HEK293 (cell line): ENCODE measurements around the gene SLC8A1.

ENCODE experiments used
- CTCF ChIP-seq: fragments of 450-650 bp; formaldehyde crosslinking; IDR thresholded peaks from 2 replicates; pipeline ENCODE4 v1.5.1; 2016; ENCODE audit warnings: missing biosample characterization, missing genetic modification characterization
- WT1 ChIP-seq: fragments of 450-650 bp; formaldehyde crosslinking; IDR thresholded peaks from 2 replicates; pipeline ENCODE4 v1.5.1; 2016; ENCODE audit warnings: missing biosample characterization, missing genetic modification characterization
- ZNF121 ChIP-seq: fragments of 450-650 bp; formaldehyde crosslinking; IDR thresholded peaks from 2 replicates; pipeline ENCODE4 v1.5.1; 2016; ENCODE audit warnings: missing biosample characterization, missing genetic modification characterization
- ZNF146 ChIP-seq: fragments of 450-650 bp; formaldehyde crosslinking; IDR thresholded peaks from 2 replicates; pipeline ENCODE4 v1.5.1; 2016; ENCODE audit warnings: missing biosample characterization, missing genetic modification characterization
- ZNF184 ChIP-seq: fragments of 450-650 bp; IDR thresholded peaks from 2 replicates; pipeline ENCODE4 v1.5.1; 2018; ENCODE audit warnings: missing biosample characterization, mild to moderate bottlenecking, missing genetic modification characterization
- ZNF621 ChIP-seq: fragments of 450-650 bp; formaldehyde crosslinking; IDR thresholded peaks from 2 replicates; pipeline ENCODE4 v1.5.1; 2017; ENCODE audit warnings: missing biosample characterization, missing genetic modification characterization
- ZNF791 ChIP-seq: fragments of 450-650 bp; formaldehyde crosslinking; IDR thresholded peaks from 2 replicates; pipeline ENCODE4 v1.5.1; 2016; ENCODE audit warnings: missing biosample characterization, missing genetic modification characterization

- TF ChIP-seq CTCF (tag by site-specific recombination) (no peak), WT1 (no peak), ZNF184 (no peak), ZNF791 (tag by site-specific recombination) (no peak), ZNF146 (tag by site-specific recombination) (no peak), ZNF621 (tag by site-specific recombination) (no peak), ZNF121 (tag by site-specific recombination) (no peak)
Observed at GRCh38 chr2:40380721-40381120, 71.2 kb downstream of the SLC8A1 start.
